ENCODE results near the gene HFE.

DNA sequence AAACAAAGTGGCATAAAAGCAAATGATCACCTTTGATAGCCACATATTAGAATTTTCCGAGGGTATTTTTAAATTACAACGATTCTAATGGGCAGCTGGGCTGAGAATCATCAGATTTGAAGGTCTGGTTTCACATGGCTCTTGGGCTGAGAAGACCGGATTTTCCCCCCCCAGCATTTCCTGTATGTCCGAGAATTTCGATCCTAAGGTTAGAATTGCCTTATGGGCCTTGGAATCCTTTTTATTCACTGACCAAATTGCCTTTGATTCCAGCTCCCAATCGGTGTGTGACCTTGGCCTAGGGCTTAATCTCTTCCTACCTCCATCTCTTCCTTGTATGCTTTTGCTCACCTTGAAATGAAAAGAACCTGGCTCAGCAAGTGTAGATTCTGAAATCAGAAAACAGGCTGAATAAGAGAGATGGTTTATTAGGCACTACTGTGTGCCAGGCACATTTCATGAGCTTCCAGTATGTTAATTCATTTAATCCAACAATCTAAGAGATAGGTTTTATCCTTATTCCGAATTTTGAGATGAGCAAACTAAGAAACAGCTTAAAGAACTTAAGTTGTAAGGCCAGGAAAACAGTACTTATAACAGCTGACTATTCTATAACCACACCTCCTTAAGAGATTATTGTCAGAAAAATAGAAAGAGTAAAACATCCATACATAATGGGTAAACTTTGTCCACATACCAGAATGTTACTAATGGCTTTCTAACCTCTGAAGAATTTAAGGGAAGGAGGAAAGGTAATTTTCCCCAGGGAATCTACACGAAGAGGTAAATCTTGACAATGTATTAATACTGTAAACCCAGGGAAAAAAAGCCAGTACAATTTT is 39.4 kb downstream of the HFE start:
- TF ChIP-seq, protein P1, sequence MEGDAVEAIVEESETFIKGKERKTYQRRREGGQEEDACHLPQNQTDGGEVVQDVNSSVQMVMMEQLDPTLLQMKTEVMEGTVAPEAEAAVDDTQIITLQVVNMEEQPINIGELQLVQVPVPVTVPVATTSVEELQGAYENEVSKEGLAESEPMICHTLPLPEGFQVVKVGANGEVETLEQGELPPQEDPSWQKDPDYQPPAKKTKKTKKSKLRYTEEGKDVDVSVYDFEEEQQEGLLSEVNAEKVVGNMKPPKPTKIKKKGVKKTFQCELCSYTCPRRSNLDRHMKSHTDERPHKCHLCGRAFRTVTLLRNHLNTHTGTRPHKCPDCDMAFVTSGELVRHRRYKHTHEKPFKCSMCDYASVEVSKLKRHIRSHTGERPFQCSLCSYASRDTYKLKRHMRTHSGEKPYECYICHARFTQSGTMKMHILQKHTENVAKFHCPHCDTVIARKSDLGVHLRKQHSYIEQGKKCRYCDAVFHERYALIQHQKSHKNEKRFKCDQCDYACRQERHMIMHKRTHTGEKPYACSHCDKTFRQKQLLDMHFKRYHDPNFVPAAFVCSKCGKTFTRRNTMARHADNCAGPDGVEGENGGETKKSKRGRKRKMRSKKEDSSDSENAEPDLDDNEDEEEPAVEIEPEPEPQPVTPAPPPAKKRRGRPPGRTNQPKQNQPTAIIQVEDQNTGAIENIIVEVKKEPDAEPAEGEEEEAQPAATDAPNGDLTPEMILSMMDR (conservative IDR thresholded peaks at IDR 0.05; ENCODE audit: low read length): no peak
- no peak for TF ChIP-seq EZH2phosphoT487 (IDR thresholded peaks at IDR 0.05; ENCODE audit: borderline replicate concordance, low read depth, low read length)

Data from OCI-LY7 (cell line).